OCI-LY3 (cell line): Measurements from ENCODE around the gene SLC7A1.

Experiments
- EZH2phosphoT487 ChIP-seq: fragments of 200-600 bp; shearing (Covaris generic); IDR thresholded peaks from 2 replicates; pipeline ENCODE4 v1.6.1; 2018; ENCODE audit warnings: antibody characterized with exemption, mixed run types, low read depth
- TF ChIP-seq, protein P1 (sequence below): fragments of 200-600, 300-600 bp; sonication (generic); IDR thresholded peaks from 2 replicates; pipeline ENCODE4 v1.5.1; 2014; ENCODE audit warnings: antibody characterized with exemption, low read length, low read depth

DNA sequence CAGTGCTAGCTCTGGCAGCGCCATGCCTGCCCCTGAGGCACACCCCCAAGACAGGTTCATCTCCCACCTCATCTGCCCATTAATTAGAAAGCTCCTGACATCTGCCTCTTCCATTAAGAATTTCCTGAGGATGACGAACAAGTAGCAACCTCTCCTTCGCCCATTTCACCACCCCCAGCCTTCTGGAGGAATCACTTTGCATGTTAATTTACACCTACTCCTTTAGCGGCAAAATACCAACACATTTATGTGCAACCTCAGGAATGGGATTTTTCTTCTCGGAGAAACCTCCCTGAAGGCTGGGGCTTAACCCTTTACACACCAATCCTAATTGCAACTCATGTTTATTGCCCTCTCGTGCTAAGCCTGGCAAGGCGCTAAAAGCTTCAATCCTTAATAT, 13.8 kb downstream of the SLC7A1 start:
- TF ChIP-seq, protein P1, sequence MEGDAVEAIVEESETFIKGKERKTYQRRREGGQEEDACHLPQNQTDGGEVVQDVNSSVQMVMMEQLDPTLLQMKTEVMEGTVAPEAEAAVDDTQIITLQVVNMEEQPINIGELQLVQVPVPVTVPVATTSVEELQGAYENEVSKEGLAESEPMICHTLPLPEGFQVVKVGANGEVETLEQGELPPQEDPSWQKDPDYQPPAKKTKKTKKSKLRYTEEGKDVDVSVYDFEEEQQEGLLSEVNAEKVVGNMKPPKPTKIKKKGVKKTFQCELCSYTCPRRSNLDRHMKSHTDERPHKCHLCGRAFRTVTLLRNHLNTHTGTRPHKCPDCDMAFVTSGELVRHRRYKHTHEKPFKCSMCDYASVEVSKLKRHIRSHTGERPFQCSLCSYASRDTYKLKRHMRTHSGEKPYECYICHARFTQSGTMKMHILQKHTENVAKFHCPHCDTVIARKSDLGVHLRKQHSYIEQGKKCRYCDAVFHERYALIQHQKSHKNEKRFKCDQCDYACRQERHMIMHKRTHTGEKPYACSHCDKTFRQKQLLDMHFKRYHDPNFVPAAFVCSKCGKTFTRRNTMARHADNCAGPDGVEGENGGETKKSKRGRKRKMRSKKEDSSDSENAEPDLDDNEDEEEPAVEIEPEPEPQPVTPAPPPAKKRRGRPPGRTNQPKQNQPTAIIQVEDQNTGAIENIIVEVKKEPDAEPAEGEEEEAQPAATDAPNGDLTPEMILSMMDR, result no peak
- TF ChIP-seq EZH2phosphoT487, result no peak
